ENCODE data around the gene PMS2.
"Not testable (repeated sequence)": the region's sequence is repeated elsewhere in the genome, so short reads cannot be mapped to it uniquely, and the experiment has no call there.

Gene PMS2

GRCh38 chr7:5970347-5970911 is 38.4 kb downstream of the PMS2 start, which contains the start of gene RSPH10B:
Gene RSPH10B, minus strand, starts transcription at chr7:5970689. Its CDS starts 3,573 bp downstream, at chr7:5967116.
- not testable (repeated sequence) for H3K27ac ChIP-seq; H3K27me3 ChIP-seq; H3K4me3 ChIP-seq (ENCODE audit: low read depth in 1 of 2, low read length in 1 of 2); H3K36me3 ChIP-seq; H3K9me3 ChIP-seq; H3K4me1 ChIP-seq (ENCODE audit: control insufficient read depth in 1 of 2, insufficient read depth in 1 of 2, low read depth in 1 of 2, low read length in 1 of 2)

- not testable (repeated sequence) for H3K9me3 ChIP-seq; H3K27me3 ChIP-seq; H3K27ac ChIP-seq; H3K36me3 ChIP-seq; H3K4me1 ChIP-seq (ENCODE audit: control insufficient read depth in 1 of 2, insufficient read depth in 1 of 2, low read depth in 1 of 2, low read length in 1 of 2); H3K4me3 ChIP-seq (ENCODE audit: low read depth in 1 of 2, low read length in 1 of 2)
These were observed 45.0 kb downstream of the PMS2 start for GRCh38 chr7:5963810-5964209.

- not testable (repeated sequence) for H3K27ac ChIP-seq; H3K36me3 ChIP-seq; H3K4me3 ChIP-seq (ENCODE audit: low read depth in 1 of 2, low read length in 1 of 2); H3K27me3 ChIP-seq; H3K9me3 ChIP-seq; H3K4me1 ChIP-seq (ENCODE audit: control insufficient read depth in 1 of 2, insufficient read depth in 1 of 2, low read depth in 1 of 2, low read length in 1 of 2)
These were observed 45.6 kb downstream of the PMS2 start for GRCh38 chr7:5963205-5963604.

- H3K36me3 ChIP-seq; H3K27me3 ChIP-seq; H3K27ac ChIP-seq; H3K9me3 ChIP-seq; H3K4me1 ChIP-seq (ENCODE audit: control insufficient read depth in 1 of 2, insufficient read depth in 1 of 2, low read depth in 1 of 2, low read length in 1 of 2); H3K4me3 ChIP-seq (ENCODE audit: low read depth in 1 of 2, low read length in 1 of 2): not testable (repeated sequence)
These were observed 73.9 kb downstream of the PMS2 start for GRCh38 chr7:5934945-5935450.

- H3K27ac ChIP-seq, H3K36me3 ChIP-seq: not testable (repeated sequence)
These were observed 76.8 kb downstream of the PMS2 start for GRCh38 chr7:5931905-5932644.

GRCh38 chr7:5931250-5931649 is 77.6 kb downstream of the PMS2 start:
- not testable (repeated sequence) for H3K4me3 ChIP-seq (ENCODE audit: low read depth in 1 of 2, low read length in 1 of 2)

More at GRCh38 chr7:5931905-5932644, 76.8 kb downstream of the PMS2 start:
- not testable (repeated sequence) for H3K9me3 ChIP-seq; H3K27me3 ChIP-seq; H3K4me1 ChIP-seq (ENCODE audit: control insufficient read depth in 1 of 2, insufficient read depth in 1 of 2, low read depth in 1 of 2, low read length in 1 of 2); H3K4me3 ChIP-seq (ENCODE audit: low read depth in 1 of 2, low read length in 1 of 2)

GRCh38 chr7:5930290-5930689 is 78.6 kb downstream of the PMS2 start:
- not testable (repeated sequence) for H3K27ac ChIP-seq; H3K4me1 ChIP-seq (ENCODE audit: control insufficient read depth in 1 of 2, insufficient read depth in 1 of 2, low read depth in 1 of 2, low read length in 1 of 2); H3K27me3 ChIP-seq; H3K9me3 ChIP-seq; H3K4me3 ChIP-seq (ENCODE audit: low read depth in 1 of 2, low read length in 1 of 2)
- H3K36me3 ChIP-seq: peaks cover 12% of the 10 kb centered on the region

More at GRCh38 chr7:5931250-5931649, 77.6 kb downstream of the PMS2 start:
- not testable (repeated sequence) for H3K27ac ChIP-seq; H3K9me3 ChIP-seq; H3K27me3 ChIP-seq; H3K4me1 ChIP-seq (ENCODE audit: control insufficient read depth in 1 of 2, insufficient read depth in 1 of 2, low read depth in 1 of 2, low read length in 1 of 2); H3K36me3 ChIP-seq

GRCh38 chr7:5926263-5926870 is 82.5 kb downstream of the PMS2 start:
- H3K9me3 ChIP-seq; H3K4me3 ChIP-seq (ENCODE audit: low read depth in 1 of 2, low read length in 1 of 2); H3K27ac ChIP-seq; H3K4me1 ChIP-seq (ENCODE audit: control insufficient read depth in 1 of 2, insufficient read depth in 1 of 2, low read depth in 1 of 2, low read length in 1 of 2); H3K27me3 ChIP-seq: not testable (repeated sequence)
- H3K36me3 ChIP-seq: peaks cover 12% of the 10 kb centered on the region

GRCh38 chr7:5924630-5925029 is 84.2 kb downstream of the PMS2 start:
- not testable (repeated sequence) for H3K4me1 ChIP-seq (ENCODE audit: control insufficient read depth in 1 of 2, insufficient read depth in 1 of 2, low read depth in 1 of 2, low read length in 1 of 2); H3K4me3 ChIP-seq (ENCODE audit: low read depth in 1 of 2, low read length in 1 of 2); H3K9me3 ChIP-seq; H3K27me3 ChIP-seq; H3K27ac ChIP-seq
- peaks cover 12% of the 10 kb centered on the region for H3K36me3 ChIP-seq

- H3K9me3 ChIP-seq; H3K27ac ChIP-seq; H3K4me3 ChIP-seq (ENCODE audit: low read depth in 1 of 2, low read length in 1 of 2); H3K4me1 ChIP-seq (ENCODE audit: control insufficient read depth in 1 of 2, insufficient read depth in 1 of 2, low read depth in 1 of 2, low read length in 1 of 2); H3K27me3 ChIP-seq: not testable (repeated sequence)
- peaks cover 12% of the 10 kb centered on the region for H3K36me3 ChIP-seq
These were observed 84.7 kb downstream of the PMS2 start for GRCh38 chr7:5924180-5924579.

Measured in neutrophil (primary cell).